Right ventricle myocardium inferior (tissue), 1 donor: ENCODE data around the gene DNAJB14. TPM values are rescaled to one million over a fixed set of nuclear protein-coding genes. Genes with fewer than 3 reads are reported as not detected.

ENCODE experiments used
- ATAC-seq: fragments of 200-7000 bp; cut with Tn5 transposase; one replicate; pipeline ENCODE4 v1.9.1; 2020; ENCODE audit warnings: mild to moderate bottlenecking, moderate library complexity
- DNase-seq: peaks from one replicate; pipeline ENCODE4 v3.0.0; 2021; ENCODE audit errors: missing footprints
- intact Hi-C: fragments of 100-400 bp; cut with DNase I; formaldehyde crosslinking; loops from one replicate; pipeline ENCODE4 v1.11.0; 2022
- total RNA-seq: library from RNA; stranded (reverse); fragmentation: NEBNext Ultra II Directional; extraction: Animal tissue kit (Norgen Biotek cat#: 25700); gene quantifications from one replicate; pipeline ENCODE4 v1.2.1, GENCODE V29; 2021
- donor health status: DM: no; HTN: yes; CAD: no; lungs with severe emphysema.

Gene DNAJB14
- total RNA-seq, 1 donor from 2014 or later, result 20.3 TPM

DNA sequence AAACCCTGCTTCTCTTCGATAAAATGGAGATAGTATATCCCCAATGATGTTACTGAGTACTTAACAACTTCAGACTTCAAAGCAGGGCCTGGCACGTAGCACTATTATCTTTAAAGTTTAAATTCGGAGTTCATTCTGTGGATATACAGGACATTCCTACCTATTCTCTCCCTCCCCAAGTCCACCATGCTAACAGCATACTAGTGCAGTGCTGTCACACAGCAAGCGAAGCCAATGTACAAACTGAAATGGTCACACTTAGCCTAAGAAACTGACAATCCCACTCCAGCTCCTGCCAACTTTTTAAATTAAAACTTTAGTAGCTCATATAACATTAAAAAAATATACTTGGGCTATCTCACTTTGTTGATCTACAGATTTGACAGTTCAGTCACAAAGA lies 1.2 kb upstream of the DNAJB14 start:
- intact Hi-C loops, result loop anchor here (5.0 kb wide), 1 partner anchor 125 kb away; no protein-coding TSS in a partner anchor
- no peak for DNase-seq
- no peak for ATAC-seq

DNA sequence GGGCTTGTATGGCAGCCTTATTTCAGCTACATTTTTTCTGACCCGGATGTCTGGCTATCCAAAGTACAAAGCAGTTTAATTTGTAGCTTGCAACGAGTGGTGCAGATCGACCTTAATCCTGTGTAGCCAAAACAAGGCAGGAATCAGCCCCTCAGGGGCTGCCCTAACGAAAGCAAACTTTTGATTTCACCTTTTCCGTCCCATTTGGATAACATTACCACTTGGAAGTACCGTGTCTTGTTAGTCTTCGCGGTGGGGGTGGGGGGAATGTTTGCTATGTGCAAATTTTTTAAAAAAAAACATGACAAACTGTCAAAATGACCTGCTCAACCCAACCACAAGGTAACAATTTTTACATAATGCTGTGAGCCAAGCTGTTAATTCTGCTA lies 766 bp upstream of the DNAJB14 start:
- intact Hi-C loops, result loop anchor here (5.0 kb wide), 1 partner anchor 125 kb away; no protein-coding TSS in a partner anchor
- DNase-seq (no peak), ATAC-seq (no peak)

DNA sequence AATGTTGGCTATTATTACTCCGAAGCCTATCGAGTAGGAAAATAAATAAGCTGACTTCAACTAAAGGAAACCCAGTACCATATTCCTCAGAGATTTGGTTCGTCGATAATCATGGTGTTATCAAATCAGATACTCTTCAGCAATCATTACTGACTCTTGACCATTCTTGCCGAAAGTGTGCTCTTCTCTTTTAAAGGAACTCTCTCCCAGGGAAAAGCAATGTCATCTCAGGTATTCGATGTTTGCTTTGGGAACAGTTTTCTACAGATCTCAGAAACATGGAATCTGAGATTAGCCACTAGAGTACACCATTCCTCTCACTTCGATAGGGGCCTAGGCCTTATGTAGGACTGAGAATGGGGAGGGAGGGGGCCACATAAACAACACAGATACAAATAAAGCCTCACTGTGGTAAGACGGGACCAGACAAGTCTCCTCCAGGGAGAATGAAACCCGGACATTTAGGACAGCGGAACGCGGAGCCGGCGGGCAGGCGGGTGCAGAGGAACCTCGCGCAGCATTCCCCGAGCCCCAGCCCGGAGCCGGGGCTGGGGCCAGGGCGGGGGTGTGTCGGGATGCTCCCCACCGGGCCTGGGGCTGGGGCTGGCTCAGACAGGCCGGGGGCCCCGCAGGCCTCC lies 581 bp downstream of the DNAJB14 start:
- intact Hi-C loops, result loop anchor here (1.0 to 5.0 kb wide), 2 partner anchors 52 to 124 kb away; partner anchors contain the start of gene LAMTOR3
- ATAC-seq, result peak; percentile 3
- DNase-seq, result no peak

DNA sequence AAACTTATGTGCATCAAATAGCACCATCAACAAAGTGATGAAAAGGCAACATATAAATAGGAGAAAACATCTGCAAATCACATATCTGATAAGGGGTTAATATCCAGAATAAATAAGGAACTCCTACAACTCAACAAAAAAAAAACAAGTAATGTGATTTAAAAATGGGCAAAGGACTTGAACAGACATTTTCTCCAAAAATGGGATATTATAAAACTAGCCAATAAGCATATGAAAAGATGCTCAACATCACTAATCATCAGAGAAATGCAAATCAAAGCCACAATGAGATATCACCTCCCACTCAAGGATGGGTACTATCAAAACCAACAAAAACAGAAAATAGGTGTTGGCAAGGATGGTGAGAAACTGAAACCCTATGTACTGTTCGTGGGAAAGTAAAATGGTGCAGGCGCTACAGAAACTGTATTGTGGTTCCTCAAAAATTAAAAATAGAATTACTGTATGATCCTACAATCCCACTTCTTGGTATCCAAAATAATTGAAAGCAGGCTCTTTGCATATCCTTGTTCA lies 2.4 kb downstream of the DNAJB14 start:
- intact Hi-C loops, result no loop called here
- no peak for ATAC-seq
- no peak for DNase-seq

DNA sequence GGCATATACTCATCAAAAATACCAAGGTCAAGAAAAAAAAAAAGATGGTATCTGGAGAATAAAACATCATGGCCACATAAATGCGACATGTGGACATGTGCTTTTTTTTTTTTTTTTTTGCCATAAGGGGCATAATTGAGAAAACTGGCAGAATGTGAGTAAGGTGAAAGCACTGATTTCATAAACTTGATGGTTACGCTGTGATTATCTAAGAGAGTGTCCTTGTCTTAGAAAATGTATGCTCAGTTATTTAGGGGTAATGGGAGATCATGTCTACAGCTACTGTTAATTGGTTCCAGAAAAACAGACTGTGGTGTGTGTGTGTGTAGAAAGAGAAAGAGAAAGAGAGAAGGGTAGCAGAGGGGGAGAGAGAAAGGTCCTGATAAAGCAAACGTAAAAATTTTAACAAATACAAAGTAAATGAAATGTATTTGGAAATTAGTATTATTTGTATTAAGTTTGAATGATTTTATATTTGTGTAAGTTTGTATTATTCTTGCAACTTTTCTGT lies 8.1 kb downstream of the DNAJB14 start:
- intact Hi-C loops, result no loop called here
- ATAC-seq, result no peak
- no peak for DNase-seq

DNA sequence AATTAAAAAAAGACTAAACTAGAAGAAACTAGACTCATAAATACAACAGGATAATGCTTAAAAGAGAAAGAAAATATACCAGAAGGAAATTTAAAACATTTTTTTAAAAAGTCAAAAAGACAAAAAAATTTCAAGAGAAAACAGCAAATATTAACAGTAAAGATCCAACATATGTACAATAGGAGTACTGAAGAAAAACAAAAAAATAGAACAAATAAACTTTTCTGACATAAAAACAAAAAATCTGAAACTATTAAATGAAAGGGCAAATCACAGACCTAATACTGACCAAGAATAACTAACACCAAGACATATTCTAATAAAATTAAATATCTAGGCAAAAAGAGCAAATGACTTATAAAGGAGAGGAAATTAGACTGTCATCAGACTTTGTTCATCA lies 11.5 kb downstream of the DNAJB14 start:
- intact Hi-C loops, result no loop called here
- ATAC-seq, result no peak
- DNase-seq, result no peak

DNA sequence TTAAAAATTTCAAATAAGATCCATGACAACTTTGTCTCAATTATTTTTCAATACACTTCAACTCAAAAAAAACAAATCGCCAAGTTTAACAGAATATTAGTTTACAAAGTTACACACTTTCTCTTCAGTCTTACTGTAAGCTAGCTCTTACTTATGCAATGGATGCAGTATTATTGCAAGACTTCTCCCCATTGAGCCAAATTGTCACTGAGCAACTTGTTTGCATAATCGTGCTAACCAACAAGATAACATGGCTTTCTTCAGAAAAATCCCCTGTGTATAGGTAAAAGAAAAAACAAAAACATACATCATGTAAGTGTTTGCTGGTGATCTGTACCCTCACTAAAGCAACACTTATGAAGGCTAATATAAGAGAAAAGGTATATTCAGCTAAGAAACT lies 18.9 kb downstream of the DNAJB14 start:
- ATAC-seq (no peak), DNase-seq (no peak)
- intact Hi-C loops, result no loop called here

DNA sequence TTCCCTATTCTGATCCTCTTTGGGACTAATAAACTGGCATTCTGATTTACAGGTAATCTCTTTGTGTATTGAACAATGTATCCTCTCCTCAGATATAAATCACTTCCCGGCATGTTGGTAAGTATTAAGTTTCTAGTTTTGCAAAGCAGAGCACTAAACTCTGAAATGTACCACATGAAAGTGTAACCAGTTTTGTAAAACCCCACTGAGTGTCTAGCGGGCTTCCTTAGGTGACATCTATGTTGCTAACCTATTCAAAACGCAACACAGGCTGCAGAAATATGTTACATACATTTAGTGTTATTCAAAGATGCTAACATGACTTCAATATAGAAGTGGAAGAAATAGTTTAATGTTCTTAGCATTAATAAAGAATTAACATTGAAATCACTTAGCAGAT lies 25.2 kb downstream of the DNAJB14 start:
- intact Hi-C loops, result no loop called here

DNA sequence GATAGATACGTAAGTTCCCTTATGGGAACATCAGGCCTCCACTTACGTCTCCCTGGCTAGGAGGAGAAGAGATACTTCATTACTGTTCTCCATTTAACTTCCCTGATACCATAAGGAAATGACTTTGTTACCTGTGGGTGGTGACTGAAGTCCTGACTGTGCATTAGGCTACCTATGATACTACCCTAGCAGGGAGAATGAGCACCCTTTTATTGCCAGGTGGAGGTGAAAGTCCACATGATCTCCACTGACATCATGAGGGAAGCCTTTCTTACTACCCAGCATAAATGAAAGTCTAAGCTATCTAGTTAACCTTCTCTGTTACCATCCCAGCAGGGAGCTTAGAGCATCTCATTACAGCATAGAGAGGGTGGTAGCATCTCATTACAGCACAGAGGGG lies 27.8 kb downstream of the DNAJB14 start:
- DNase-seq, result no peak
- no peak for ATAC-seq
- intact Hi-C loops, result no loop called here

More for the DNA sequence above, 25.2 kb downstream of the DNAJB14 start:
- no peak for ATAC-seq
- DNase-seq, result no peak

DNA sequence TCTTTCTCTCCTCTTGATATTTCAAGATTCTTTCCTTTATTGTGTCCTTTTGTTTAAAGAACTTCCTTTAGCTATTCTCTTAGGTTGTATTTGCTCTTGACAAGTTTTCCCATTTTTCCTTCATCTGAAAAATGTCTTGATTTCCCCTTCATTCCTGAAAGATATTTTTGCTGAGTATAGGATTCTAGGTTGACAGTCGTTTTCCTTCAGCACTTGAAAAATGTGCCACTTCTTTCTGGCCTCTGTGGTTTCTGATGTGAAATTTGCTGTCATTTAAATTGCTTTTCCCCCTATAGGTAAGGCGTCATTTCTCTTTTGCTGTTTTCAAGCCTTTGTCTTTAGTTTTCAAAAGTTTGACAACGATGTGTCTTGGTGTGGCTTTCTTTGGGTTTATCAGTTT lies 28.8 kb downstream of the DNAJB14 start:
- ATAC-seq, result no peak
- intact Hi-C loops, result no loop called here

DNA sequence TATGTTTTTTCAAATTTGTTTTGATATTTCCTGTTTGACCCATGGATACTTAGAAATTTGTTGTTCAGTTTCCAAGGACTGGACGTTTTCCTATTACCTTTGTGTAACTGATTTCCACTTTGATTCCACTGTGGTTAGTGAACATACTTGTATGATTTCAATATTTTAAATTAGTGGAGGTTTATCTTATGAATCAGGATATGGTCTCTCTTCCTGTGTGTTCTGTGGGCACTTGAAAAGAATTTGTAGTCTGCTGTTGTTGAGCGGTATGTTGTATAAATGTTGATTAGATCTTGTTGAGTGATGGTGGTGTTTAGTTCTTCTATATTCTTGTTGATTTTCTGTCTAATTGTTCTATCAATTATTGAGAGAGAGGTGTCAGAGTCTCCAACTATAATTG lies 31.0 kb downstream of the DNAJB14 start:
- ATAC-seq (no peak), DNase-seq (no peak)
- intact Hi-C loops, result no loop called here

More for the DNA sequence above, 28.8 kb downstream of the DNAJB14 start:
- DNase-seq, result no peak

DNA sequence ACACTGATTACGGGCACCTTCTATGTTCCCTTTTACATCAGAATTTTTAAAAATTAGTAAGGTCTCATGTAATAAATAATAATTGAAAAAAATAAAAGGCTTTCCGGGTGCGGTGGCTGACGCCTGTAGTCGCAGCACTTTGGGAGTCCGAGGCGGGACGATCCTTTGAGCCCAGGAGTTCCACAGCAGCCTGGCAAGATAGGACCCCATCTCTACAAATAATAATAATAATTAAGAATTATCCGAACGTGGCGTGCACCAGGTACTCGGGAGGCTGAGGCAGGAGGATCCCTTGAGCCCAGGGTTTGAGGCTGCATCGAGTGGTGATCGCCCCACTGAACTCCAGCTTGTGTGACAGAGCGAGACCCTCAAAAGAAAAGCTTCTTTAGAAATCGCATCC lies 51.4 kb downstream of the DNAJB14 start:
- intact Hi-C loops, result loop anchor here (1.0 kb wide), 1 partner anchor 51 kb away; the partner anchor contains the start of gene DNAJB14
- peak; percentile 54 for DNase-seq
- no peak for ATAC-seq

DNA sequence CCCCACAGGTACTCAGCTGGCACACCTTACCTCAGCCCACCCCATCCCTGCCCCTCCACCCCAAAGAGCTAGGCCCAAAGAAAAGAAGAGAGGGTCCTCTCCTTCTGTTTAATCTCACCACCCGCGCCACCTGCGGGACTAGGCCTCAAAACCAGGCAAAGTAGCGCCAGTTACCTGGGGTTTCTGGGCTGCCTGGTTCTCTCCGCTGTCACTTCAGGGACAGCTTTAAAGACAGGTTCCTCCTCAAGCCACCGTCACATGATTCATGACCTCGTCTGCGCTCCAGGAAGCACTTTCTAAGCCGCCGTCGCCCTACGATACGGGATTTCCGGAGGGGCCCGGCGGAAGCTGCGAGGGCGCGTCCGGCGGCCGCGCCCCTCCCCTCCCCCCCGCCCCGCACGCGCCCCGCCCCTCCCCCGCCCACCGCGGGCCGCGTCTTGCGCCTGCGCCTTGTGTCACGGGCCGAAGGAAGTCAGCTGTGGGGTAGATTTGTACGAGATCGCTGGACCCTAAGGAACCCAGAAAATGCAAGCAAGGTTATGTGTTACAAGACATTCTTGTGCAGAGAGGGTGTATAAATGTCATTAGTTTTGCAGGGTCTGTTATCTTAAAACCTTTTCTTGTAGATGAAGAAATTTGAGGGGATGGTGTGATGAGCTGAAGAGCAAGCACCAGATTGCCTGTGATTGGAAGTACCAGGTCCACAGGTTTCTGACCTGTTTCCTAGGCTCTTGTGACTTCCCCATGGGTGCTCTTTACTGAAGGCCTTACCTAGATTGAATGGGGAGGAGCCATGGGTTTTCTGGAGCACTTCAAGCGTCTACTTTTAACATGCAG lies 52.0 kb downstream of the DNAJB14 start, which contains the start of gene LAMTOR3:
LAMTOR3 (minus strand) TSS at position 267 of the 837 bp plus-strand sequence. CDS start 464 bp downstream, outside the sequence.
- ATAC-seq (peak; percentile 99), DNase-seq (peak; percentile 93)
- intact Hi-C loops, result loop anchor here (1.0 kb wide), 1 partner anchor 52 kb away; the partner anchor contains the start of gene DNAJB14

DNA sequence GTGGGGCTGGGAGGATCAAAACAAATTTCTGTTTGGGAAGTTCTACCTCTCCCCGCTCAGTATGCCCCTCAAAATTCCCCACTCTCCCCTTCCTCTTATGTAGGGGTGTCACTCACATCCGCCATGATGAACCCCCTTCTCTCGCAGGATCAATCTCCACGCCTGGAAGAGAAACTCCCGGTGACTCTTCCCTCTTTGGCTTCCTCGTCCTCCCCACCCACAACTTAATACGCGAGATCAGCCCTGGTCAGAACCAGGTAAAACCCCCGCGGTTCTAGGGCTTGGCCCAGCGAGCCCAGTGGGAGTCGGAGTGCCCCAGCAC lies 52.6 kb downstream of the DNAJB14 start:
- ATAC-seq (no peak), DNase-seq (no peak)
- intact Hi-C loops, result loop anchor here (1.0 kb wide), 1 partner anchor 53 kb away; the partner anchor contains the start of gene DNAJB14

DNA sequence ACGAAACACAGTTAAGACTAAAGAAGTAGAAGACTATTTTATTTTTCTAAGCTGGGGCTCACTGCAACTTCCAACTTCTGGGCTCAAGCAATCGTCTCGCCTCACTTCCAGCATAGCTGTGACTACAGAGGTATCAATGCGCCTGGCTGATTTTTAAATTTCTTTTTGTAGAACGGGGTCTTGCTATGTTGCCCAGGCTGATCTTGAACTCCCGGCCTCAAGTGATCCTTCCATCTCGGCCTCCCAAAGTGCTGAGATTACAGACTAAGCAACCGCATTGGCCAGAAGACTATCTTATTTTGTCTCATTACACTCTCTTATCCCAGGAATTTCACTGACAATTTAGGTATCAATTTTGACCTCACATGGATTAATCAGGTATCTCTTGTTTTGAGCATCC lies 53.4 kb downstream of the DNAJB14 start:
- DNase-seq (no peak), ATAC-seq (no peak)
- intact Hi-C loops, result no loop called here

DNA sequence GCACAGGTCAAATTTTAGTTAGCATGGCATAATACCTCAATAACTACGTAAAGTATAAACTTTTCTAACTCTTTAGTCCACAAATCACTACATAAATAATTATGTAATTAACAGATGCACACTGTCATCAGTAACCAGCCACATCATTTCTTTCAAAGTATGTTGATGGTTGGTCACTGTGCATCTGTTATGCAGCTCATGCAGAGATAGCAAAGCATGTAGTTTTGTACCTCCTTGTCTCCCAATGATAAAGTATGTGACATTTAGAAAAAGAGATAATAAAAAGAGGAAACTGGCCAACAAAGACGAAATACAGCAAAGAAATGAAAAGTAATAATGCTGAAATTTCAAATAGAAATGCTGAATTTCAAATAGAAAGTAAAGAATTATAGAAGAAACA lies 55.1 kb downstream of the DNAJB14 start:
- DNase-seq, result no peak
- ATAC-seq, result no peak
- intact Hi-C loops, result no loop called here

DNA sequence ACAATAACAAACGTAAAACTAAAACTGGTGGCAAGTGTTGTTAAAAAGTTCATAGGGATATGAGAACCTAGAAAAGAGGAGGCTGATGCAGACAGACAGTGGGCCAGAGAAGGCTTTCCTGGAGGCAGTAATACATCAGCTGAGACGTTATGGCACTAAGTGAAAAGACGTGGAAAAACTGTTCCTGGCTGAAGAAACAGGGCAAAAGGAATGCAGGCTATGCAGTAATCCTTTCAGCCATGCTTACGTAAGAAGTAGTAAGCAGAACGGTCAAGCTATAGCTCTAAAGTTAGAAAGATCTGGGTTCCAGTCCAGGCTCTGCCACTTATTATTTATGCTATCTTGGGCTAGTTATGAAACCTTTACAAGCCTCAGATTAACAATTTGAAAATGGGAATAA lies 58.6 kb downstream of the DNAJB14 start:
- intact Hi-C loops, result no loop called here
- DNase-seq (no peak), ATAC-seq (no peak)

DNA sequence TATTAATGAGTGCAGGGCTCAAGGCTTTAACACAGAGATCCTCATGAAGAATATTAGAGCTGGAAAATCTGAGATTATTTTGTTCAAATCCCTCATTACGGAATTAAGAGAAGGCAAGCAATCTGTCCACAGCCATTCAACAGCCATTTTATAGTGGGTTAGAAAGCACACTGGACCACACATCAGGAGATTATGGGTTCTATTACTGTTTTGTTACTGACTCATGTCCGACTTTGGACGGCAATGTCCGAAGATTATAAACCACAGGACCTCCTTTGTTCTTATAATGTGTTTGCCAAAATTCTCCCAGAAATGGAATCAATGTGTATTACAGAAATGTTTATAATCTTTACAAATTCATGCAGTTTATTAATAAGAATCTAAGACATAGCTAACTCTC lies 60.3 kb downstream of the DNAJB14 start:
- no peak for ATAC-seq
- intact Hi-C loops, result no loop called here

DNA sequence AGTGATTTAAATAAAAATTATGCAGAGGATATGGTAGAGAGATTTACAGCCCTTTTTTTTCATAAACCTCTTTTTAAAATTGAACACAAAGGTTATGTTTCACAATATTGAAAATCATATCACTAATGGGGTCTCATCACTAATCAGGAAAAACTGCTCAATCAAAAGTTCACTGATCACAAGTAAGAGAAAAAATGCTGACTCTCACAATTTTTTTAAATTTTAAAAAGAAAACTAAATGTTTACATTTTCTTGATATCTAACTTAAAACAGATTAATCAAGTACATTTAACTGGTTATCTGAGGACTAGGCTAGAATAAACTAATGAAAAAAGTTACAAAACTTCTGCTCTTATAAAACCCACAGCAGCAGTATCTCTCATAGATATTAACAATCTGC lies 60.7 kb downstream of the DNAJB14 start:
- DNase-seq (no peak), ATAC-seq (no peak)
- intact Hi-C loops, result loop anchor here (2.0 kb wide), 1 partner anchor 323 kb away; no protein-coding TSS in a partner anchor

More for the DNA sequence above, 60.3 kb downstream of the DNAJB14 start:
- no peak for DNase-seq
